Stomach (tissue), 9 donors: ENCODE results near the gene GRK1. TPM values are rescaled to one million over a fixed set of nuclear protein-coding genes. Genes with fewer than 3 reads are reported as not detected.

ENCODE experiments used
- DNase-seq, 2 donors: peaks; one replicate each; pipeline versions ENCODE4 v3.0.0 to v3.0.0-alpha.2; 2013 to 2019
- H3K27ac ChIP-seq, 5 donors: fragments of 200-600 bp in 4 of 5; sonication (generic) in 4 of 5; one replicate each; pipeline ENCODE4 v1.5.1; 2013 to 2019; ENCODE audit warnings: mild to moderate bottlenecking in 1 of 5, moderate library complexity in 1 of 5
- H3K27me3 ChIP-seq, 3 donors: fragments of 200-600 bp; sonication (generic); one replicate each; pipeline ENCODE4 v1.5.1; 2017 to 2019; ENCODE audit warnings: mixed run types in 1 of 3
- H3K36me3 ChIP-seq, 4 donors: fragments of 200-600 bp; sonication (generic); 1 replicate in 3 of 4; 2 replicates in 1 of 4; pipeline ENCODE4 v1.5.1; 2016 to 2019
- H3K4me1 ChIP-seq, 4 donors: fragments of 200-600 bp; sonication (generic); one replicate each; pipeline ENCODE4 v1.5.1; 2016 to 2019
- H3K4me3 ChIP-seq, 4 donors: fragments of 200-600 bp; sonication (generic) in 3 of 4; one replicate each; pipeline ENCODE4 v1.5.1; 2016 to 2019; ENCODE audit warnings: mild to moderate bottlenecking in 1 of 4
- H3K9me3 ChIP-seq, 4 donors: fragments of 200-600 bp; sonication (generic); one replicate each; pipeline ENCODE4 v1.5.1; 2016 to 2019
- CTCF ChIP-seq, 7 experiments: fragments of 450-650 bp in 4 of 7; fragments of 200-600 bp in 3 of 7; sonication (generic) in 3 of 7; IDR thresholded peaks; one replicate each; pipeline ENCODE4 v1.5.1; 2016 to 2019; ENCODE audit warnings: antibody characterized with exemption in 7 of 7, control low read depth in 2 of 7, mild to moderate bottlenecking in 1 of 7
- EP300 ChIP-seq: sonication (generic); formaldehyde crosslinking; IDR thresholded peaks from one replicate; pipeline ENCODE4 v1.6.1; 2017; ENCODE audit warnings: antibody characterized with exemption
- POLR2A ChIP-seq, 4 donors: fragments of 450-650 bp; IDR thresholded peaks; one replicate each; pipeline ENCODE4 v1.6.1; 2016; ENCODE audit warnings: antibody characterized with exemption in 4 of 4, control low read depth in 2 of 4, mild to moderate bottlenecking in 1 of 4, moderate library complexity in 1 of 4
- POLR2AphosphoS5 ChIP-seq, 3 donors: sonication (generic); formaldehyde crosslinking; IDR thresholded peaks; one replicate each; pipeline ENCODE4 v1.6.1; 2016; ENCODE audit warnings: antibody characterized with exemption in 3 of 3
- WGBS, 5 donors: extraction: QIAGEN DNeasy Blood & Tissue Kit in 3 of 5; methylation state at CpG; one replicate each; pipeline versions ENCODE4 v1.1.5 to v1.1.7; 2013 to 2018; 5-methylcytosine and 5-hydroxymethylcytosine counted together
- intact Hi-C: fragments of 100-400 bp; cut with DNase I; formaldehyde crosslinking; loops from one replicate; pipeline ENCODE4 v1.15.1; 2023; ENCODE audit warnings: low total_unique reads
- polyA plus RNA-seq, 3 donors: library from polyadenylated mRNA; stranded (reverse); fragments of 200-250 nt; gene quantifications; one replicate each; pipeline ENCODE4 v1.2.3, GENCODE V29; 2013
- total RNA-seq, 5 donors: library from RNA; depleted of rRNA; stranded (reverse); fragments of >200 nt; gene quantifications; one replicate each; pipeline versions ENCODE4 v1.1.0 to v1.2.3, GENCODE V29; 2014 to 2016
- donor health status: healthy with polysubstance abuse.
- donor health status: Bipolar disorder and iron deficiency.
- donor health status: healthy.

Gene GRK1
- total and polyA plus RNA-seq, 8 donors, result not detected

- H3K27ac ChIP-seq, result no peak overlapping the region
- H3K9me3 ChIP-seq, result no peaks in the 10 kb centered on the region
- peak in 1 of 2 donors; percentile 22 for DNase-seq
- TF ChIP-seq EP300 (no peak), CTCF (IDR thresholded peaks at IDR 0.05) (no peak), POLR2A (IDR thresholded peaks at IDR 0.05) (no peak), POLR2AphosphoS5 (IDR thresholded peaks at IDR 0.05) (no peak)
- H3K27me3 ChIP-seq, result no peaks in the 10 kb centered on the region
- peaks cover 34 to 58% (median 49%) of the 10 kb centered on the region in 4 donors for H3K36me3 ChIP-seq
- H3K4me3 ChIP-seq, result no peak overlapping the region
- 80 to 94% (median 86%) methylated on average over 7 of the region's 7 CpGs for WGBS, 5 donors
- intact Hi-C loops, result no loop called here
- peaks cover 0 to 3% (median 1%) of the 10 kb centered on the region in 4 donors for H3K4me1 ChIP-seq
These were observed 25.6 kb upstream of the GRK1 start for GRCh38 chr13:113641426-113641825.

DNA sequence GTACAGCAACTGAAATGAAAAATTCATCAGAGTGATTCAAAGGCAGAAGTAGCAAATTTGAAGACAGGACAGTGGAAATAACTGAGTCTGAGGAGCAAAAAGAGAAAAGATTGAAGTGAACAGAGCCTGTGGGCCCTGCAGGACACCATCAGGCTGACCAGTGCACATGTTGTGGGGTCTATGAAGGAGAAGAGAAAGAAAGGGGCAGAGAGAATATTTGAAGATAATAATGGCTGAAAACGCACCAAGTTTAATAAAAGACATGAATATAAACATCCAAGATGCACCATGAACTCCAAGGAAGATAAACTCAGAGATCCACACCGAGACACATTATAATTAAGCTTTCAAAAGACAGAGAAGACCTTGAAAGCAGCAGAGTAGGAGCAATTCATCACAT, 24.5 kb upstream of the GRK1 start:
- Histone ChIP-seq H3K4me1 (peaks cover 10 to 13% (median 11%) of the 10 kb centered on the region in 4 donors), H3K27me3 (no peaks in the 10 kb centered on the region), H3K4me3 (no peak overlapping the region), H3K36me3 (peaks cover 23 to 46% (median 37%) of the 10 kb centered on the region in 4 donors), H3K9me3 (no peaks in the 10 kb centered on the region), H3K27ac (no peak overlapping the region)
- TF ChIP-seq POLR2A (IDR thresholded peaks at IDR 0.05) (no peak), EP300 (no peak), POLR2AphosphoS5 (IDR thresholded peaks at IDR 0.05) (no peak), CTCF (IDR thresholded peaks at IDR 0.05) (no peak)
- DNase-seq, result no peak
- intact Hi-C loops, result no loop called here
- WGBS, 5 donors, result 90 to 98% (median 94%) methylated on average over 2 of the region's 2 CpGs

- Histone ChIP-seq H3K9me3 (no peaks in the 10 kb centered on the region), H3K27me3 (no peaks in the 10 kb centered on the region), H3K27ac (no peak overlapping the region), H3K4me3 (no peak overlapping the region), H3K4me1 (peaks cover 17 to 22% (median 18%) of the 10 kb centered on the region in 4 donors), H3K36me3 (peaks cover 13 to 36% (median 27%) of the 10 kb centered on the region in 4 donors)
- 89 to 97% (median 95%) methylated on average over 5 of the region's 5 CpGs for WGBS, 5 donors
- TF ChIP-seq CTCF (IDR thresholded peaks at IDR 0.05) (no peak), POLR2AphosphoS5 (IDR thresholded peaks at IDR 0.05) (no peak), EP300 (no peak), POLR2A (IDR thresholded peaks at IDR 0.05) (no peak)
- intact Hi-C loops, result no loop called here
- no peak for DNase-seq
These were observed 23.4 kb upstream of the GRK1 start for GRCh38 chr13:113643593-113643992.

DNA sequence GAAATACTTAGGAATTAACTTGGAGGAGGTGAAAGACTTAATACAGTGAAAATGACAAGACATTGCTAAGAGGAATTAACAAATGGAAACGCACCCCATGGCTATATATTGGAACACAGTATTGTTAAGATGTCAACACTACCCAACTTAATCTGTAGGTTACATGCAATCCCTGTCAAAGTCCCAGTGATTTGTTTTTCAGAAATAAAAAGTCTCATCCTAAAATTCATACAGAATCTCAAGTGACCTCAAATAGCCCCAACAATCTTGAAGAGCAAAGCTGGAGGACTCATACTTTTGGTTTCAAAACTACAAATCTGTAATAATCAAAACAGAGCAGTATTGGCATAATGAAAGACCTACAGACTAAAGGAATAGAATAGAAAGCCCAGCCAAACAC, 22.2 kb upstream of the GRK1 start:
- H3K4me1 ChIP-seq, result peaks cover 17 to 22% (median 18%) of the 10 kb centered on the region in 4 donors
- H3K4me3 ChIP-seq, result no peak overlapping the region
- 87 to 96% (median 92%) methylated on average over 1 of the region's 1 CpG for WGBS, 5 donors
- DNase-seq, result no peak
- H3K27ac ChIP-seq, result no peak overlapping the region
- no peaks in the 10 kb centered on the region for H3K9me3 ChIP-seq
- no peaks in the 10 kb centered on the region for H3K27me3 ChIP-seq
- intact Hi-C loops, result no loop called here
- TF ChIP-seq CTCF (IDR thresholded peaks at IDR 0.05) (no peak), POLR2A (IDR thresholded peaks at IDR 0.05) (no peak), EP300 (no peak), POLR2AphosphoS5 (IDR thresholded peaks at IDR 0.05) (no peak)
- H3K36me3 ChIP-seq, result peaks cover 9 to 24% (median 15%) of the 10 kb centered on the region in 4 donors
